GM18526 (cell line): ENCODE measurements around the gene EIF2S1.

Source experiments
- POLR2A ChIP-seq: IDR thresholded peaks from 3 replicates; pipeline ENCODE4 v1.6.1; 2011; ENCODE audit not compliant: insufficient read length; ENCODE audit errors: extremely low read depth

Gene EIF2S1

DNA sequence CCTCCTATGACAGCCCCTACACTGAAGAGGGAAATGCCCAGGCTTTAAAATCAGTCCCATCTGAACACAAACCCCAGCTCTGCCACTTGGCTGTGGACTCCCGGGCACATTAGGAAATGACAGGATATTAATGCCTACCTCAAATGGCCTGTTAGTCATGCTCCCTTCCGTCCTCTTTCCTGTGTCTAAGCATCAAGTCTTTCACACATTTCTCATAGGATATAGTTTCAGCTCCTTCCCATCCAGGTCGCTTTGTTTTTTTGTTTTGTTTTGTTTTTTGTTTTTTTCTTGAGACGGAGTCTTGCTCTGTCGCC is 35.7 kb downstream of the EIF2S1 start:
- no peak for TF ChIP-seq POLR2A

DNA sequence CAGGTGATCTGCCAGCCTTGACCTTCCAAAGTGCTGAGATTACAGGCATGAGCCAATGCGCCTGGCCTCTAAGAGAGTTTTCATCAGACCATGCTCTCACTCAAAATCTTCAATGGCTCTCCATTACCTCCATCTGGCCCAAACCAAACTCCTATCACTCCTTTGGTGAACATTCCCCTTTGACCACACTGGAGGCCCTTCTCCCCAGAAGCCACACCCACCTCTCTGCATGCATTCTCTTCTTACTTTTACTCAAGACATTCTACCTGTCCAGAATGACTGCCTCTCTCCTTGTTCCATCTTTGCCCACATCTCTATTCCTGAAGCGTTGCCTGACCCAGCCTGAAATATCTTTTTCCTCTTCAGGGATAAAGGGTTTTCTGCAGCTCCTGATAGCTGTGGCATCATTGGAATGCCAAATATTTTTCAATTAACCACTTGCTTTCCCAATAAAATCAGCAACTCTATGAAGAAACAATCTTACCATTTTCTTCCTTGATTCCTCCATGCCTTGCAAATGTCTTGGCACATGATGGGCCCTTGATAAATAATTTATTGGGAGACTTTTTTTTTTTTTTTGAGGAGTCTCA is 36.3 kb downstream of the EIF2S1 start:
- no peak for TF ChIP-seq POLR2A

GRCh38 chr14:67397536-67397935 is 37.4 kb downstream of the EIF2S1 start:
- no peak for TF ChIP-seq POLR2A

DNA sequence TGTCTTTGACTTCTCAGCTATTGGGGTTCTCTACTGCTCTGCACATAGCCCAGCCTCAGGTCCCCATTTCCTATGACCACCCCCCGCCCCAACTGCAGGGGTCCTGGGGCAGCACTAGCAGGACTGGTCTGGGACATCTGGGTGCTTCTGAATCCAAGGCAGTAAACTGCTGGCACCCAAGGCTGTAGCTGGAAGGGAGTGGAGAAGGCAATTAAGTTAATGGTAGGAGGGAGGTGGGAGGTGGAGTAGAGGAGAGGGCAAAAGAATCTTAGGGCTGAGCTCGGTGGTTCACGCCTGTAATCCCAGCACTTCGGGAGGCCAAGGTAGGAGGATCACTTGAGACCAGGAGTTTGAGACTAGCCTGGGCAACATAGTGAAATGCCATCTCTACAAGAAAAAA is 40.3 kb downstream of the EIF2S1 start:
- no peak for TF ChIP-seq POLR2A

DNA sequence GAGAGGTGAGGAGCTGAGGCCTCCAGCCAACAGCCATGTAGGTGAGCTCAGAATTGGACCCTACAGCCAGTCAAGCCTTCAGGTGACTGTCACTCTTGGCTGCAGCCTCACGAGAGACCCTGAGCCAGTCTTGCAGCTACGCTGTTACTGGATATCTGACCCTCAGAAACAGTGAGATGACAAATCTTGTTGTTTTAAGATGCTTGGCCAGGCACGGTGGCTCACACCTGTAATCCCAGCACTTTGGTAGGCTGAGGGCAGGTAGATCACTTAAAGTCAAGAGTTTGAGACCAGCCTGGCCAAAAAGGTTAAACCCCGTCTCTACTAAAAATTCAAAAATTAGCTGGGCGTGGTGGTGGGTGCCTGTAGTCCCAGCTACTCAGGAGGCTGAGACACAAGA is 45.6 kb downstream of the EIF2S1 start:
- TF ChIP-seq POLR2A: no peak

DNA sequence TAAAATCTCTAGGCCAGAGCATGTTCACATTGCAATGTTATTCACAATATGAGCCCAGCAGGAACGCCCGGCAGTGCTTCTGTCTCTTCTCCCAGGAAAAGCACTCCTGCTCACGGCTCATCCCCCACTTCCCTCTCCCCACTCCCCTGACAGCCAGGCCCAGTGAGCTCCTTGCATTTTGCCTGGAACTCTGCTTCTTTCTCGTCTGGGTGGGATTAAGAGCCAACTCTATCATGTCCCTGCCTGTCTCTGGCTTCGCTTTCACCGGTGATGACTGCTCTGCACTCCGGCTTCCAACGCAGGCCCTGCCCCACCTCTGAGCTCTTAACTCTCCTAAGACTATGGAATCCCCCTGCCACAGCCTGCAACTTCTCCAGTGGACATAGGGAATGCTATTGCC is 49.3 kb downstream of the EIF2S1 start:
- no peak for TF ChIP-seq POLR2A

- no peak for TF ChIP-seq POLR2A
Measured at GRCh38 chr14:67410313-67410712, 50.2 kb downstream of the EIF2S1 start.

- no peak for TF ChIP-seq POLR2A
Measured at GRCh38 chr14:67411370-67411769, 51.2 kb downstream of the EIF2S1 start.

DNA sequence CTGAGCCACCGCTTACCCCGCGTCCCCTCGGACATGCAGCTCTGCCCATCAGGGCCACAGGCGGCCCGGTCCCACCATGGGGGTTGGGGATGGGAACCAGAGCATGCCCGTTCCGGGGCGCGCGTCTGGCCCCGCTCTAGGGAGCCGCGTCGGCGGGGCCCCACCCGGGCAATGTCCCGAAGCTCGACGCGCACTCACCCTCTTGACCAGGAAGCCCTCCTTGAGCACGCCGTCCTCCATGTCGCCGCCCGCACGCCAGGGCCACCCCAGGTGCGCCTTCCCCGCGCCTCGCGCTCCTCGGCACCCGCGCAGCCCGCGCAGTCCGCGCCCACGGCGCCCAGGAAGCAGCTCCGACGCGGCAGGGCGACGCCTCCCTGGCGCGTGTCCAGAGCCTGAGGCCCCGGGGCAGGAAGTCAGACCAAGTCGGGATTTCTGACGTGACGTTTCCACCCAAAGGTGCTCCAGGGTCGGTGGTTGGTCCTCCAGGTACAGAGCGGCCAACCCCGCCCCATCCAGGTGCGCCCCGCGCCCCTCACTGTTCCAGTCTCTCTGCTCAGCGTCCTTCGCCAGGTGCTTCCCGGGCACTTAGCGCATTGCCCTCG is 51.8 kb downstream of the EIF2S1 start, which contains the start of gene PLEK2:
Gene PLEK2, minus strand, starts transcription at position 346 of the 602 bp plus-strand sequence. Its CDS starts 106 bp downstream, at position 240.
- TF ChIP-seq POLR2A: no peak

GRCh38 chr14:67413806-67414769 is 54.0 kb downstream of the EIF2S1 start:
- TF ChIP-seq POLR2A: no peak

DNA sequence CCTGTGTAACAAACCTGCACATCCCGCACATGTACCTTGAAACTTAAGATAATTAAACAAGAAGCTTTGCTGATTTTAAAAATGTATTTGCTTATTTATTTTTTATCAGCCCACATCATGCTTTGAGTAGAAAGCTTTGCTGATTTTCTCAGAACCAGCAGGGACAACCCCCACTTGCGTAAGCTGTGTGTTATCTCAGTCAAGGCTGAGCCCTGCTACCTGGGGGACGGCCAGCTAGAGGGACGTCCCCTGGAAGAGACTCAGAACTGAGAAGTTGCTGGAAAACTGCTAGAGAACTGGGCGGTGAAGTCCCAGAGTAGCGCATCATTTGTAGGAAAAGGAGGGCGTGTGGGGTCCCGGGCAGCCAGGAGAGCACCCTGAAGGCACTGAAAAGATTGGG is 56.0 kb downstream of the EIF2S1 start:
- TF ChIP-seq POLR2A: no peak

DNA sequence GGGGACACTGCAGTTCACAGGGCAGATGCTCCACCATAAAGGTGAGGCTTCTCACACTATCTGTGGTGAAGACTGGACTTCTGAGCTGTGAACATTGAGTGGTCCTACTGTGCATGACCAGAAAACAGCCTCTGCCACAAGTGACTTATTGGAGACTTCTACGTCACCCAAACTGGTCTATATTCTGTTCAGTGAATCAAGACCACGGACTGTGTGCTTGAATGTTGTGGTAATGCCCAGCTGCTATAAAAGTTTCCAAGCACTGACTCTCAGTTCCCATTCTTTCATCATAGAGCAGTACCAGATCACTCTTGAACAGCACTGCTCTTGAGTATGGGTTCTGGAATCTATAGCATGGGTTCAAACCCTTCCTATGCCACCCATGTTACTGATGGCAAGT is 56.7 kb downstream of the EIF2S1 start:
- TF ChIP-seq POLR2A: no peak

- no peak for TF ChIP-seq POLR2A
Measured at GRCh38 chr14:67417633-67418032, 57.5 kb downstream of the EIF2S1 start.

- TF ChIP-seq POLR2A: no peak
Measured at GRCh38 chr14:67418401-67419191, 58.5 kb downstream of the EIF2S1 start.

DNA sequence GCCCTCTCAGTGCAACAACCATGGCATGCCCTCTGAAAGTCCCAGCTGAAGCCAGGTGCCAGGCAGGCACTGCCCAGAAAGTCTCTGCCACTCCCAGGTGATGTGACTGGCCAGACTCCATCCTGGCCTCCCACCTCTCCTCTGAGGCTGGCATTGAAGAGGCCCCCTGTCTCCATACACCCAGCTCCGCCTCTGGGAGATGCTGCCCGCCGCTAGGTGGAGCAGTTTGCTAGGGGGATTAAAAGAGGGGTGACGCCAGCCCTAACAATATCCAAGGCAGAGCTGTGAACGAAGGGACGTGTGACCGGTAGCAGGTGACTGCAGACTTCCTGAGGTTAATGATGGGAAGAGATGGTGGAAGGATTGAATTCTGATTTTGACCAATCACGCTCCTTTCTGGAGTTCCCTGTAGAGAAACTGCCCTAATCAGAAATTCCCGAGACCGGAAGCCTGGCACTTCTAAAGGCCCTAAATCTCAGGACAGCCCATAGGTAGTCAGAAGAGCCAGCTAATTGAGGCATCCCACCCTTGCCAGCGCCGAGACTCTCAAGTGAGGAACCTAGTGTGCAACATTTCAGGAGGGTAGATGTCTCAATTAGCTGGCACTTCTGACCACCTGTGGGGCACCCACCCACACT is 60.1 kb downstream of the EIF2S1 start:
- no peak for TF ChIP-seq POLR2A
